Kasumi-1 (cell line): ENCODE results near the gene MGLL.

Experiments
- DNase-seq, 2 experiments: peaks; one replicate each; lab custom pipeline; 2025; lab: John Stamatoyannopoulos, UW

Gene MGLL

DNA sequence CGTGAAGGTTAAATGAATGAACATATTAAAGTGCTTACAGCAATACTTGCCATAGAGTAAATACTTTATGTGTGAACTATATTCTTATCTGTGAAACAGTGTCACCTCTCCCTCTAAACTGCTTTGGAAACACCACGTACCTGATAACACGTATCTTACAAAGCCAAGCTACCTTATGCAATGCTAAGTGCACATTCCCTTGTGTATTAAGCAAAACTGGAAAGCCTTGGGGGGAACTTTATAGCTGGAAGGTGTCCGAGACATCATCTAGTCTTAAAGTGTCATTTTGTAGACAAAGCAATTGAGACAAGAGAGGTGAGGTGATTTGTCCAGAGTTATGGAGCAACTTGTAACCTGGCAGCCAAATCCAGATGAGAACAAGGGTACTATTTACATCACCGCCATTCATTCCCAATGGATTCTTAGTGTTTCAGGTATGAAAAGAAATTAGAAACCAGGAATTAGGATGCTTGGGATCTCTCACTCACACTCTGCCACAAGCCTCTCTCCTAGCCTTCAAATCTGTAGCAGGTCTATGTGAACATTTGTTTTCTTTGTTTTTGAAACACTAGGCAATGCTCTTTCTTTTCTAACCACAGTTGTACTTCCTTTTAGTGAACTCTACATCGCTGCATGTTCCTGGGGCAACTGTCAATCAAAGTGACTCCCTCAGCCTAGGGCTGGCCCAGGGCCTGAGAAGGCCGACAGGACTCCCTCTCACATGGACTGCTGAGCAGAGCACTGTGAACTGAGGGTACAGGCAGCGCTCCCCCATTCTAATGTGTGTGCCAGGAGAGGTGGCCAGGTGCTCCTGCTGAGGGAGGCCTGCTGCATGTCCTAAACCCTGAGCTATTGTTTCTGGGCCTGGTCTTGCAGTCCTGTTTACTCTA lies 13.9 kb upstream of the MGLL start:
- no peak for DNase-seq

DNA sequence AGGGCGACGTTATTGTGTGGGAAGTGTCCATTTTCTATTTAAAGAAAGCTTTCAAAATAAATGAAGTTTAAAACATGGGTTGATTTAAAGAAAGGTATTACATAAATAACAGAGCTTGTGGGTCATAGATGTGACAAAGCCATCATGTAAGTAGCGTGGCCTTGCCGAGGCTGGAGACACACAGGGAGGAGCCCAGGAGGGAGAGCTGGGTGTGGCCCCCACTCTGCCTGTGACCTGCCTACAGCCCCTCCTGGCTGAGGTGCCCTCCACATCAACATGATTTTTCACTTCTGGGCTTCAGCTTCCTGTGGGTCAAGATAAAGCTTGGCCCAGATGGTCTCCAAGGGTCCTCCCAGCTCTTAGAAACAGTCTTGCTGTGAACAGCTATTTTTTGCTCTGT lies 12.5 kb upstream of the MGLL start:
- no peak for DNase-seq

DNA sequence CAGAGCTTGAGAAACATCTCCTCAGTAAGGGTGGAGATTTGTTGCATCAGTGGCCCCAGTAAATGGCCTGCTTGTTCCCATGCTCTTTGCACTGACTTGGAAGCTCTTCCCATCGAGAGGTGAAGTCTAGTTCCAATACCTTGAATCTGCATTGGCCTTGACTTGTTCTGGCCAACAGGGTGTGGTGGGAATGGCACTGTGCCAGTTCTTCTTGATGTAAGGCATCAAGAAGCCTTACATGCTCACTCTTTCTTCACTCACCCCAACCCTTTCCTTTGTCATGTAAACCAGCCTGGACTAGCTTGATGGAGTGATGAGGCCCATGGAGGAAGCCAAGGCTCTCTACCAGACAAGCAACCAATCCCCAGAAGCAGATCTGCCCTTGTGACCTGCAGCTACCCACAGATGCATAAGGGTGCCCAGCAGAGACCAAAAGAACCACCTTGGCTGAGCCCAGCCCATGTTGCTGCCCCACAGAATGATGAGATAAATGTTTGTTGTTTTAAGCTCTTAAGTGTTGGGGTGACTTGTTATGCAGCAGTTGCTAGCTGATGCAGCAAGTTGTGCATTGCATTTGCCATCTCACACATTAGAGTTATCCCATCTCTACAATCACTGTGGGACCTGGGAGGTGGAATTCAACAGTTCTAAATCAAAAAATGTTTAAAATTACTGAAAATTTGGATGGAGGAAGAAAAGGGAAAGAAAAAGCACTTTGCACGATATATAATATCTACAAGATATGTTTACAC lies 11.1 kb upstream of the MGLL start:
- no peak for DNase-seq

DNA sequence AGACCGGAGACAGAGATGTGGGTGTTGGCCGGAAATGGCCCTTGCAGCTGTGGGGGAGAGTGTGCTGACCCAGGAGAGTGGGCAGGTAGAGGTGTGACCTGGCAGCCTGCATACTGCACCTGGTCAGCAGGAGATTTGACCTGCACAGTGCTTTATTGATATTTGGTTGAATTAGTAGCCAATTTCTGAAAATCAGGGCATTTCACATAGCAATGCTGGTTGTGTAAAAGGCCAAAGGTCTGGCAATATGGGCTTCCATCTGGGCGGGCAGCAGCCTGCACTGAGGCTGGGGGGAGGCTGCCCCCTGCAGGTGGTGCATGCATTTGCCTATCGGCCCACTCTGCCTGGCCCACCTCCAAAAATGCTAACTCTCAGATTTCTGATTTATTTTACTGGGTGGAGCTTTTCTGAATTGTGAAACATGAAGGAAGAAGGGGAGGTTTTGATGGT lies 9.4 kb upstream of the MGLL start:
- peak; percentile 51 to 55 for DNase-seq

DNA sequence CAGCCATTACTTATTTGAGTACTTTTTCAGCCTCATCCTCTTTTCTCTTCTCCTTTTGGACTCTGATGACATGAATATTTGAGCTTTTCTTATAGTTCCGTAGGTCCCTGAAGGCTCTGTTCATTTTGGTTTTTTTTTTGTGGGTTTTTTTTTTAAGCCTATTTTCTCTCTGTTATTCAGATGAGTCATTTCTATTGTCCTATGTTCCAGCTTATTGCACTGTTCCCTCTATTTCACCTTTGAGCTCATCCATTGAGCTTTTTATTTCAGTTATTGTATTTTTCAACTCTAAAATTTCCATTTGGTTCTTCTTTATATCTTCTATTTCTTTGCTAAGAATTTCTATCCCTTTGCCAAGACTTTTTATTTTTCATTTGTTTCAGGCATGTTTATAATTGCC lies 7.2 kb upstream of the MGLL start:
- no peak for DNase-seq

DNA sequence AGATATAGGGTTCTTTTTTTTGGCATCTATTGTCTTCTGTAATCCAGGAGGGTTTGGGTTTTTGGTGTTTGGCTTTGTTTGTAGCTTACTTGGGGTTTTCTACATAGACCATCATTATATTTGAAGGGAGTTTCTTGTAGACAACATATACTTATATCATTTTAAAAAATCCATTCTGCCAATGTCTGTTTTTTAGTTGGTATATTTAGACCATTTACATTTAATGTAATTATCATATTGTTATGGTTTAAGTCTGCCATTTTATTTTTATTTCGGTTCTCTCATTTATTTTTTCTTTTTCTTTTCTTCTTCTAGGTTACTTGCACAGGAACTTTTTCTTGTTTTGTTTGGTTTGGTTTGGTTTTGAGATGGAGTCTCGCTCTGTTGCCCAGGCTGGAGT lies 5.5 kb upstream of the MGLL start:
- DNase-seq: no peak

- no peak for DNase-seq
These were observed 3.4 kb upstream of the MGLL start for GRCh38 chr3:127825756-127826155.

- DNase-seq: no peak
These were observed 2.0 kb upstream of the MGLL start for GRCh38 chr3:127824151-127824825.

DNA sequence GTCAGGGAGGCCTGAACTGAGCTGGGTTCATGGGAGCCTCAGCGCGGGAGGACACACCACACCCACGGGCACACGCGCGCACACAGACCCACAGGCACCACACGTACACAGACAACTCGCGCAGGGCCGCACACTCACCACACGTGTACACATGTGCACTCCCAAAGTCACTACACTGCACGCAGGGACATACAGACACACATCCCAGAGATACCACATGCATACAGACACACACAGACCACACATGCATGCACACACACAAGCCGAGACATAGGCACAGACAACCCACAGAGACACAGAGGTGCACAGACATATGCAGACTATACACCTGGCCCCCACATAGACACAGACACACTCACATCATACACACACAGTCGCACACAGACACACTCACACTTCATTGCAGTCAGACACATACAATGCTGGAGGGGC lies 1.1 kb upstream of the MGLL start:
- no peak for DNase-seq

DNA sequence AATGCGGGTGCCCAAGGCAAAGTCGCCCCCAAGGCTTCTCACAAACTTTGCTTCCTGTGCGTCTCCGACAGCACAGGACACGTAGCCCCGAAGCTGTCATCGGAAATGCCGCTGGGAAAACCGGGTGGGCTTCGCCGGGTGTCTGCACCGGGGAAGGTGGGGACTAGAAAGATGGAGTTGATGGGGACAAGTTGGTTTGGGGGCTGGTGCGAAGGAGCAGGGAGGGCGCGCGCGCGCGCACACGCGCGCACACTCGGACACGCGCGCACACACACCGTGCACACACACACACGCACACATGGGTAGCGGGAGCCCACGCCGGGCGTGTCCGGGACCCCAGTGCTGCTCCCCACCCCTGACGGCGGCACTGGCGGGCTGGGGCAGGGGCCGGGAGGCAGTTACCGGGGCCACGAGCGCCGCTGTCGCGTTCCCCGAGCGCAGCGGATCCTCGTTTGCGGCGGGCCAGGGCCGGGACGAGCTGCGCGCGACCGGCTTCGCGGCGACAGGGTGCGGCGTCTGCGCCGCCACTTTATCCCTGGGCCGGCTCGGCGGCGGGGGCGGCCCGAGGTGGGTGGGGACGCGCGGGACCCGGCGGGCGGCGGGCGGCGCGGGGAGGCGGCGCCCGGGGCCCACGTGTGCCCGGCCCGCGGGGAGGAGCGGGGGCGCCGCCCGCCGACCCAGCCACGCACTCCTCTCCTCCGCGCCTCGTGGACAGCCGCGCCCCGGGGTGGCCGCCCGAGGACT lies 539 bp upstream of the MGLL start:
- DNase-seq: no peak

DNA sequence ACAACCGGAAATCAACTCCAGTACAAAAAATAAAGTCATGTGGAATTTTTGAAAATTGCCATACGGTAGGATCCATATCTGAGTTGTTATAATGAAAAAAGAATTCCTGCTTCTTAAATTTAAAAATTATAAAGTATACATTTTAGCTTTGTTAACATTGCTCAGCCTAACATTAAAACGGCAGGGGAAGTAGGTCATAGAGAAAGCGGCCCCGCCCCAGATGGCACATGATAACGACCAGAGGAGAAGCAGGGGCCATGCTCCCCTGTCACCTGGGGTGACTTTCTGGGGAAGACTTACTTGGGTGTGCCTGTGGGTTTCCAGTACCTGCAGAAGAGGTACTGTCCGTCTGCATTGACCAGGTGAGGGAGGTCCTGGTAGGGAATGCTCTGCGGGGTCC lies 921 bp downstream of the MGLL start:
- no peak for DNase-seq

DNA sequence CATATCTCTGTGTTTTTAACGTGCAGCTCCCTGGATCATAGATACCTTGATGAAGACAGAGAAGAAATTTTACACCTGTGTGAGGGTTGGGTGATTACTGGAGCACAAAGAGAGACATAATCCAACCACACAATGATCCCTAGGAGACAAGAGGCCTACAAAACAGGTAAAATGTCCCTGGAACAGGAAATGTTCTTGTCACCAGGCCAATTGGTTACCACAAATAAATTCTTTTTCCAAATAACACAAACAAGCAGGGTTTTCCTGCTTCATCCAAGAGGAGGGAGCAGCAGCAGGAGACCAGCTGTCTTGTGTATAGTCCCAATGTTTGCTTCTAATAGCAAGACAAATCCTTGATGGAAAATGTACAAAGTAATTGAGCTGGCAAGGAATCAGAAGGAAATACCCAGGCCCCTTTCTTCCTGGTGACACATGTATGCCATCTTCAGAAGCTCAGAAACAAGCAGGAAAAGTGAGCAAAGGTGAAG lies 1.4 kb downstream of the MGLL start:
- DNase-seq: no peak

DNA sequence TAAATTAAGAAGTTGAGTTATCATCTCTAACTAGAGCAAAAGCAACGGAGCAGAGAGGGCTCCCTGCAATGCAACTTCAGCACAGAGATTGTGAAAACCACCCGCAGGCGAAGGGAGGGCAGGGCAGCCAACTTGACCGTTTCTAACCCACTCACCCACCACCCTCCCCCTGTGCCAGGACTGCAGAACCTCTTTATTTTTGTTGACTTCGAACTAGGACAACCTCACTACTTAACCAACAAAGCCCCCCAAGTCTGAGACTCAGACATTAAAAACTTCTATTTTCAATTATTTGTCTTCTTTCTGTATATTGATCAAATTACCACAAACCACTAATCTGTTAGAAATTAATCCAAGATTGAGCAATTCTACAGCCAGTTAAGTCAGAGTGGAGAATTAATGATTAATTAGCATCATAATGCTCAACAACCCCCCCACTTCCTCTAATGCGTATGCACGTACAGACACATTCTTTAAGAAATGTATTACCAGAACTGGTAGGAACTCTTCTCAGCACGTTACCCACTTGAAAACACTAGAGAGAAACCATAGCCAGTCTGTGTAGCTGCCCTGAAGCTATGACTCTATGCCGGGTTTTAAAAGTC lies 2.0 kb downstream of the MGLL start:
- no peak for DNase-seq

- DNase-seq: no peak
These were observed 2.7 kb downstream of the MGLL start for GRCh38 chr3:127819656-127820055.

DNA sequence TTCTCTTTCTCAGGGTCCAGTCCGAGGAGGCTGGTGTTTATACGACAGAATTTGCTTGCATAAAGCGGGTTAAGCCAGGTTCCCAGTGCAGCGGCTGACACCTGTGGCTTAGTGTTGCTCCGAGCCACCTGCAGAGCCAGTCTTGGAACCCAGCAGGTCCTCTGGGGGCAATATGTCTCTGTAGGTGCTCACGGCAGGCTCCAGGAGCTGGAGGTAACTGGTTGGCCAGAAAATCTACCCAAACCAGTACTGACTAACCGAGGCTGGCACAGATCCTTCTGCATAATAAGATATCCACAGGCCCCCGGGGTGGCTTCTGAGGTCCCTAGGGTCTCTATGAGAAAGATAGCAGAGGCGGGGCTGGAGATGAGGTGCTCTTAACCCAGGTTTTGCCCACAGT lies 3.2 kb downstream of the MGLL start:
- no peak for DNase-seq

- no peak for DNase-seq
These were observed 4.9 kb downstream of the MGLL start for GRCh38 chr3:127817406-127817841.

GRCh38 chr3:127816783-127817405 lies 5.4 kb downstream of the MGLL start:
- DNase-seq: no peak

- no peak for DNase-seq
These were observed 6.4 kb downstream of the MGLL start for GRCh38 chr3:127815641-127816605.

- DNase-seq: no peak
These were observed 7.3 kb downstream of the MGLL start for GRCh38 chr3:127815001-127815400.

DNA sequence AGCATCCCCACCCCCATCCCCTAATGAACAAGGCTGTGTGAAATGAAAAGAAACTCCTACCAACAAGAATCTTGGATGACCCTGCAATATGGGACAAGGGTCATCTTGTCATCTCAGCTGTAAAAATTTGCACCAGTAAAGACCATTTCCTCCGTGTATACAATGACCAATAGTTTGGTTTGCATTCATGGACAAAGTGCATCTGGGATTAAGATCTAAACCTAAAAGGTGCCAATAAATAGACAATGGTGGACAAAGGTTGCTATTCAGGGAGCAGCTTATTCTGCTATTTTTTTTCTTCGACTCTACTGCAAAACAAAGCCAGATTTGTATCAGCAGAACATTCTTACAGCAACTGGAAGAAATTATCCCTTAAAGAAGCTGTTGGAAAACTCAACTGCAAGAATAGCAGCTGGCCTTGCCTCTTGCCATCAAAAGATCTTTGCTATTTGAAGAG lies 8.0 kb downstream of the MGLL start:
- DNase-seq: no peak
